B cell (primary cell): ENCODE results near the gene NFYC. TPM values are rescaled to one million over a fixed set of nuclear protein-coding genes. Genes with fewer than 3 reads are reported as not detected.

ENCODE experiments used
- ATAC-seq: fragments of 200-7000 bp; cut with Tn5 transposase; one replicate; pipeline ENCODE4 v1.10.0; 2021; ENCODE audit warnings: low read depth, mild to moderate bottlenecking, moderate number of reproducible peaks, moderate library complexity
- CTCF ChIA-PET: fragments of 350-600 bp; sonication (Branson Sonifier 250); formaldehyde crosslinking; loops from one replicate; lab custom pipeline; 2021; ENCODE audit warnings: antibody characterized with exemption, inconsistent platforms; lab: Charles Lee
- POLR2A ChIA-PET: fragments of 350-600 bp; sonication (Branson Sonifier 250); formaldehyde crosslinking; loops from one replicate; lab custom pipeline; 2021; ENCODE audit warnings: antibody characterized with exemption; lab: Charles Lee
- DNase-seq: peaks from one replicate; pipeline ENCODE4 v3.0.0; 2013
- H2AFZ ChIP-seq: 2 replicates; pipeline ENCODE4 v1.6.1; 2012; ENCODE audit warnings: mild to moderate bottlenecking, low read depth, low read length; ENCODE audit not compliant: insufficient read depth, poor library complexity, severe bottlenecking
- H3K27ac ChIP-seq, 2 donors: 1 replicate in 1 of 2; 2 replicates in 1 of 2; pipeline ENCODE4 v1.5.1; 2012 to 2013; ENCODE audit warnings: low read length in 2 of 2, mild to moderate bottlenecking in 2 of 2, moderate library complexity in 1 of 2
- H3K27me3 ChIP-seq, 4 experiments: fragments of 200-600 bp in 1 of 4; sonication (generic) in 1 of 4; replicated peaks in 1 of 4; 1 replicate in 2 of 4; 2 replicates in 2 of 4; pipeline versions ENCODE4 v1.6.1 to v1.7.0; 2013 to 2016; ENCODE audit warnings: low read length in 3 of 4, mild to moderate bottlenecking in 2 of 4, mixed read lengths in 1 of 4, moderate library complexity in 1 of 4; ENCODE audit not compliant: insufficient read depth in 4 of 4, control insufficient read depth in 3 of 4; ENCODE audit errors: control extremely low read depth in 1 of 4
- H3K36me3 ChIP-seq, 2 experiments: replicated peaks in 1 of 2; 1 replicate in 1 of 2; 2 replicates in 1 of 2; pipeline versions ENCODE4 v1.6.1 to v1.7.1; 2013; ENCODE audit warnings: low read length in 1 of 2; ENCODE audit not compliant: insufficient read depth in 2 of 2, control insufficient read depth in 1 of 2; ENCODE audit errors: control extremely low read depth in 1 of 2, extremely low read depth in 1 of 2
- H3K4me1 ChIP-seq, 2 donors: fragments of 200-600 bp in 1 of 2; sonication (generic) in 1 of 2; 1 replicate in 1 of 2; 2 replicates in 1 of 2; pipeline versions ENCODE4 v1.5.1 to v1.6.1; 2013 to 2017; ENCODE audit warnings: low read length in 2 of 2; ENCODE audit not compliant: control insufficient read depth in 2 of 2, insufficient read depth in 2 of 2
- H3K4me2 ChIP-seq: replicated peaks from 2 replicates; pipeline ENCODE3; 2012; ENCODE audit warnings: mild to moderate bottlenecking, low read depth, low read length; ENCODE audit not compliant: poor library complexity, severe bottlenecking
- H3K4me3 ChIP-seq, 5 experiments: fragments of 200-600 bp in 1 of 5; sonication (generic) in 1 of 5; 1 replicate in 3 of 5; 2 replicates in 2 of 5; pipeline versions ENCODE4 v1.5.1 to v1.7.0; 2011 to 2016; ENCODE audit warnings: low read length in 4 of 5, mild to moderate bottlenecking in 4 of 5, low read depth in 2 of 5, control low read depth in 1 of 5, moderate library complexity in 1 of 5; ENCODE audit not compliant: insufficient read depth in 1 of 5; ENCODE audit errors: control extremely low read depth in 1 of 5, extremely low read depth in 1 of 5
- H3K79me2 ChIP-seq: fragments of 200-600 bp; sonication (generic); one replicate; pipeline ENCODE4 v1.6.0; 2016; ENCODE audit warnings: low read length; ENCODE audit not compliant: control insufficient read depth, insufficient read depth
- H3K9ac ChIP-seq: fragments of 200-600 bp; sonication (generic); 2 replicates; pipeline ENCODE4 v1.6.1; 2017; ENCODE audit warnings: mild to moderate bottlenecking, low read length, moderate library complexity
- H3K9me3 ChIP-seq, 3 donors: one replicate each; pipeline versions ENCODE4 v1.6.1 to v1.7.1; 2013; ENCODE audit warnings: low read length in 2 of 3; ENCODE audit not compliant: control insufficient read depth in 2 of 3, insufficient read depth in 1 of 3; ENCODE audit errors: control extremely low read depth in 1 of 3
- H4K20me1 ChIP-seq: 2 replicates; pipeline ENCODE4 v1.6.0; 2012; ENCODE audit warnings: mild to moderate bottlenecking, low read length; ENCODE audit not compliant: insufficient read depth, control insufficient read depth, poor library complexity, severe bottlenecking
- H3K27ac Mint-ChIP-seq: one replicate; pipeline ENCODE4 v1.8.0; 2021; ENCODE audit warnings: mixed read lengths
- H3K27me3 Mint-ChIP-seq: one replicate; pipeline ENCODE4 v1.8.0; 2021; ENCODE audit warnings: mixed read lengths
- H3K4me1 Mint-ChIP-seq: one replicate; pipeline ENCODE4 v1.8.0; 2021; ENCODE audit warnings: mixed read lengths
- H3K4me3 Mint-ChIP-seq: one replicate; pipeline ENCODE4 v1.8.0; 2021; ENCODE audit warnings: mixed read lengths
- H3K9me3 Mint-ChIP-seq: one replicate; pipeline ENCODE4 v1.8.0; 2022; ENCODE audit warnings: mixed read lengths; ENCODE audit not compliant: insufficient read depth
- EZH2 ChIP-seq: IDR thresholded peaks from 2 replicates; pipeline ENCODE4 v1.6.1; 2012; ENCODE audit warnings: borderline replicate concordance, low read depth, mild to moderate bottlenecking, moderate library complexity, low read length; ENCODE audit not compliant: insufficient read depth, poor library complexity, severe bottlenecking
- WGBS: methylation state at CpG from one replicate; pipeline ENCODE4 v1.1.5; 2013; ENCODE audit warnings: missing lambda C conversion rate; ENCODE audit not compliant: insufficient coverage; 5-methylcytosine and 5-hydroxymethylcytosine counted together
- intact Hi-C: fragments of 100-400 bp; cut with micrococcal nuclease; formaldehyde crosslinking; loops from one replicate; pipeline ENCODE4 v1.10.0; 2022
- polyA plus RNA-seq: library from polyadenylated mRNA; depleted of rRNA; stranded (reverse); fragments of >200 nt; gene quantifications from 2 replicates; pipeline ENCODE4 v1.2.3, GENCODE V29; 2012
- total RNA-seq, 2 donors: library from RNA; stranded (reverse); fragments of 120-200 nt in 1 of 2; gene quantifications; 1 replicate in 1 of 2; 2 replicates in 1 of 2; pipeline versions ENCODE4 v1.2.3 to v1.2.4, GENCODE V29; 2013 to 2022
- TF ChIP-seq, protein P1 (sequence below): fragments of 200-600 bp; IDR thresholded peaks from one replicate; pipeline ENCODE4 v1.8.0; 2022; ENCODE audit warnings: antibody characterized with exemption, mild to moderate bottlenecking

Gene NFYC
- total and polyA plus RNA-seq, 2 donors (not counting 1 experiment from before 2014, with no cell fraction given): 88.7 to 123 TPM

DNA sequence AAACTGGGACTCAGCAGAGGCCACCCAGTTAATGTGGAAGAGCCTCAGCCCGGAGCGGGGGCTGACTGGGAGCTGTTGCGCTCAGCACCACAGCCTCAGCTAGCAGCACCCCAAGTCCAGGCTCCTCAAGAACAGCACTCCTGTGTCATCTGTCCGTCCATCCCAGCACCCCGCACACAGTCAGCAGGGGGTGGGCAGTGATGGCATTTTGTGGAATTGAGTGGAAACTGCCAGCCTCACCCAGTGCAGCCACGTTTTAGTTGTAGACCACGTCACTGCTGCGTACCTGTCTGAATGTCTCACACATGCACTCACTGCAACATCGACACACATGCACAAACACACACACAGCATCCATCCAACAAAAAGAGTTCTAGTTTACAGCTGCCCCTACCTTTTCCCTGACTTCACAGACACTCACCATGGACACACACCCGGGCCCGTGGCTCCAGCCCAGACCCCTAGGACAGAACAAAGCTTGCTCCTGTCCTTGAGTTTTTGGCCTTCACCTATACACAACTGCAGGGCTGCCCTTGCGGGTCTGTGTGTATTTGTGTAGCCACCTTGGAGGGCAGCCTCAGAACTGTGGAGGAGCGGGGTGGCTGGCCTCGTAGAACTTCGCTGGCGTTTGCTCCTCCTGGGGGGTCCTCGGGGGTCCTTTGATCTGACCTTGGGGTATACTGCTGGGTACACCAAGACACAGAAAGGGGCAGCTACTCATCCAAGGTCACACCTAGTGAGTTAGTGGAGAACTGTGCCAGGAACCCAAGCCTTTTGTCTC, 97.2 kb downstream of the NFYC start:
- ATAC-seq (no peak), DNase-seq (no peak)
- H3K27me3 ChIP-seq: peaks cover 0 to 30% (median 11%) of the 10 kb centered on the region in 4 experiments
- H4K20me1 ChIP-seq: no peaks in the 10 kb centered on the region
- WGBS: 93% methylated on average over 12 of the region's 17 CpGs
- H3K9ac ChIP-seq: no peak overlapping the region
- intact Hi-C loops: no loop called here
- no peak overlapping the region for H2AFZ ChIP-seq
- no peak overlapping the region for H3K27ac ChIP-seq
- ChIA-PET CTCF (interaction anchor here (2.2 kb wide), 1 partner anchor 14 kb away, joined by 9 read pairs; no protein-coding TSS in a partner anchor), POLR2A (interaction anchor here (0.6 kb wide), 1 partner anchor 1391 kb away, joined by 5 read pairs; no protein-coding TSS in a partner anchor)
- no peak overlapping the region for H3K27ac Mint-ChIP-seq
- peaks cover 6% of the 10 kb centered on the region in 2 donors for H3K4me1 ChIP-seq
- no peak overlapping the region for H3K4me3 ChIP-seq
- H3K27me3 Mint-ChIP-seq: peaks cover 39% of the 10 kb centered on the region
- no peak overlapping the region for H3K4me3 Mint-ChIP-seq
- H3K9me3 Mint-ChIP-seq: no peaks in the 10 kb centered on the region
- peaks cover 0 to 5% (median 0%) of the 10 kb centered on the region in 3 donors for H3K9me3 ChIP-seq
- peaks cover 4% of the 10 kb centered on the region for H3K4me1 Mint-ChIP-seq
- H3K36me3 ChIP-seq: no peaks in the 10 kb centered on the region
- H3K79me2 ChIP-seq: no peaks in the 10 kb centered on the region
- no peak for TF ChIP-seq EZH2
- TF ChIP-seq, protein P1, sequence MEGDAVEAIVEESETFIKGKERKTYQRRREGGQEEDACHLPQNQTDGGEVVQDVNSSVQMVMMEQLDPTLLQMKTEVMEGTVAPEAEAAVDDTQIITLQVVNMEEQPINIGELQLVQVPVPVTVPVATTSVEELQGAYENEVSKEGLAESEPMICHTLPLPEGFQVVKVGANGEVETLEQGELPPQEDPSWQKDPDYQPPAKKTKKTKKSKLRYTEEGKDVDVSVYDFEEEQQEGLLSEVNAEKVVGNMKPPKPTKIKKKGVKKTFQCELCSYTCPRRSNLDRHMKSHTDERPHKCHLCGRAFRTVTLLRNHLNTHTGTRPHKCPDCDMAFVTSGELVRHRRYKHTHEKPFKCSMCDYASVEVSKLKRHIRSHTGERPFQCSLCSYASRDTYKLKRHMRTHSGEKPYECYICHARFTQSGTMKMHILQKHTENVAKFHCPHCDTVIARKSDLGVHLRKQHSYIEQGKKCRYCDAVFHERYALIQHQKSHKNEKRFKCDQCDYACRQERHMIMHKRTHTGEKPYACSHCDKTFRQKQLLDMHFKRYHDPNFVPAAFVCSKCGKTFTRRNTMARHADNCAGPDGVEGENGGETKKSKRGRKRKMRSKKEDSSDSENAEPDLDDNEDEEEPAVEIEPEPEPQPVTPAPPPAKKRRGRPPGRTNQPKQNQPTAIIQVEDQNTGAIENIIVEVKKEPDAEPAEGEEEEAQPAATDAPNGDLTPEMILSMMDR: no peak
- H3K4me2 ChIP-seq: no peak overlapping the region

DNA sequence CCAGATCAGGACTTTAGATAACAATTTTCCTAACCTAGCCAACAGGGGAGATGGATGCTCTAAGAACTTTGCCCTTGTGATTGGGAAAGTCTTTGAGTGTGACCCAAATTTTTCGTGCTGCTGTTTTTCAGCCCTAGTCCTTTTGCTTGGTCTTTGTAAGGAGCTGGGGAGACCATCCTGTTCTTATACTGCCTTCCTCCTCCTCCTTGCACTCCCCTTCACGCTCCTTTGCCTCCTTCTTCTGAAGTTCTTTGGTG, 97.8 kb downstream of the NFYC start:
- WGBS: 86% methylated on average over 2 of the region's 2 CpGs
- intact Hi-C loops: no loop called here
- H4K20me1 ChIP-seq: no peaks in the 10 kb centered on the region
- H3K4me3 ChIP-seq: no peak overlapping the region
- Mint-ChIP-seq H3K4me1 (peaks cover 4% of the 10 kb centered on the region), H3K9me3 (no peaks in the 10 kb centered on the region), H3K27ac (no peak overlapping the region), H3K27me3 (peaks cover 39% of the 10 kb centered on the region), H3K4me3 (no peak overlapping the region)
- ChIA-PET POLR2A (no interaction called here), CTCF (interaction anchor here (2.2 kb wide), 1 partner anchor 15 kb away, joined by 9 read pairs; no protein-coding TSS in a partner anchor)
- DNase-seq (no peak), ATAC-seq (no peak)
- H3K79me2 ChIP-seq: no peaks in the 10 kb centered on the region
- H3K27ac ChIP-seq: no peak overlapping the region
- no peak overlapping the region for H3K4me2 ChIP-seq
- no peaks in the 10 kb centered on the region for H3K36me3 ChIP-seq
- no peak overlapping the region for H3K9ac ChIP-seq
- TF ChIP-seq EZH2: no peak
- TF ChIP-seq, protein P1: no peak
- peaks cover 5% of the 10 kb centered on the region in 2 donors for H3K4me1 ChIP-seq
- peaks cover 0 to 5% (median 0%) of the 10 kb centered on the region in 3 donors for H3K9me3 ChIP-seq
- peaks cover 0 to 28% (median 10%) of the 10 kb centered on the region in 4 experiments for H3K27me3 ChIP-seq
- H2AFZ ChIP-seq: no peak overlapping the region
